ES-I3 (cell line): Measurements from ENCODE around the gene SLMAP.
"Not testable (repeated sequence)": the region's sequence is repeated elsewhere in the genome, so short reads cannot be mapped to it uniquely, and the experiment has no call there.

Experiments used
- H3K36me3 ChIP-seq: 2 replicates; pipeline ENCODE4 v1.6.1; 2013; ENCODE audit warnings: mild to moderate bottlenecking, low read length, control low read depth, moderate library complexity; ENCODE audit not compliant: insufficient read depth
- H3K4me1 ChIP-seq: 2 replicates; pipeline ENCODE4 v1.6.1; 2013; ENCODE audit warnings: mild to moderate bottlenecking, control low read depth, low read length; ENCODE audit not compliant: insufficient read depth
- H3K9ac ChIP-seq: 2 replicates; pipeline ENCODE4 v1.6.1; 2013; ENCODE audit warnings: low read depth, mild to moderate bottlenecking, low read length, moderate library complexity
- H3K9me3 ChIP-seq: 2 replicates; pipeline ENCODE4 v1.6.1; 2013; ENCODE audit warnings: mild to moderate bottlenecking, low read length, moderate library complexity; ENCODE audit not compliant: control insufficient read depth, insufficient read depth

The SLMAP gene

GRCh38 chr3:57793737-57794187, 37.7 kb downstream of the SLMAP start:
- Histone ChIP-seq H3K9me3 (no peaks in the 10 kb centered on the region), H3K9ac (no peak overlapping the region), H3K4me1 (peaks cover under 1% of the 10 kb centered on the region; the same call in 1 of the 2 replicates), H3K36me3 (no peaks in the 10 kb centered on the region)

- Histone ChIP-seq H3K9ac (no peak overlapping the region), H3K9me3 (no peaks in the 10 kb centered on the region), H3K4me1 (no peaks in the 10 kb centered on the region), H3K36me3 (no peaks in the 10 kb centered on the region)
Observed at GRCh38 chr3:57794501-57794900, 38.4 kb downstream of the SLMAP start.

- Histone ChIP-seq H3K9me3 (no peaks in the 10 kb centered on the region), H3K4me1 (no peaks in the 10 kb centered on the region), H3K9ac (no peak overlapping the region), H3K36me3 (no peaks in the 10 kb centered on the region)
Observed at GRCh38 chr3:57794951-57795350, 38.8 kb downstream of the SLMAP start.

DNA sequence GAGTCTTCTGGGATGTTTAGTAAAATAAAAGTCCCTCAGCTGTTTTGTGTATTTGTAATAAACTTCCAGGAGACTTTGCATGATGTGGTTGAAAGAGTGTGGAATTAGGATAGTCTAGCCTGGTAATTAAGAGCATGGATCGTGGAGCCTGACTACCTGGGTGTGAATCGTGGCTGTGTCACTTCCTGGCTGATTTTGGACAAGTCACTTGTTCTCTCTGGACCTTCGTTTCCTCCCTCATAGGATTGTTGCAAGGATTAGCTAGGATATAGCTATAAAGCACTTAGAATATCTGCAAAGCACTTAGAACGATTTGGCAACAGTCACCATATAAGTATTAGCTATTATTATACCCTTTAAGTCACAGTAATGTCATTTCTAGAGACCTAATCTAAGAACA, 40.2 kb downstream of the SLMAP start:
- peaks cover 8% of the 10 kb centered on the region; the same call in 1 of the 2 replicates for H3K4me1 ChIP-seq
- H3K36me3 ChIP-seq, result no peaks in the 10 kb centered on the region
- no peaks in the 10 kb centered on the region for H3K9me3 ChIP-seq
- H3K9ac ChIP-seq, result no peak overlapping the region

DNA sequence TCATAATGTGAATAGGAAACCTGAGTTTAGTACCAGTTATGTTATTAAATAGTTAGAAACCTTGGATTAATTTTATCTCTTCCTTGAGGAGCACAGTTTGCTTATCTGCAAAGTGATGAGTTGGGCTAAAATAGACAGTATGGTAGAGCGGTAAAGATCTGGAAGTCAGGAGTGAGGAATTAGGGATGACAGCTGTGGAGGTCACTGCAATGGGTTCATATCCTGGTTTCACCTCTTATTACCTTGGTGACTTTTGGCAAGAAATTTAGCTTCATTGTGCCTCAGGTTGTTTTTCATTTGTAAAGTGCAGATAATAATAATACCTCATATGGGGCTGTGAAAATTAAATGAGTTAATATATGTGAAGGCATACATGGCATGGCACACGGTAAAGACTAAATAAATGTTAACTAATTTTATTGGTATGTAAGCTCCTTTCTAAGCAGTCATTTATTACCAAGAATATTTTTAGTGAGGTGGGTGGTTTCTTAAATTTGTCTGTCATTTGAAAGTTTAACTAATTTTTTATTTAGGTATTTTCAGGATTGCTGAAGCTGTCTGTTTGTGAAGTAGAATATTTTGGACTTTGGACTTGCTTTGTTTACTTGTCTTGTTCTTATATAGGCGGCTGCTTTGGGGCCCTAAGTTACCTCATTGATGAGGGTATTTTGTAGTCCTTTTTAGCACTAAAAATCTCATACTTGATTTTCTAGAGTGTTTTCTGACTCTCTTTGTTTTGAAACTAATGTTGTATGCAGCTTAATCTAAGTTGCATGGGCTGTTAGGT, 41.8 kb downstream of the SLMAP start:
- Histone ChIP-seq H3K9me3 (no peaks in the 10 kb centered on the region), H3K4me1 (peaks cover 8% of the 10 kb centered on the region; the same call in 1 of the 2 replicates), H3K36me3 (no peaks in the 10 kb centered on the region), H3K9ac (no peak overlapping the region)

DNA sequence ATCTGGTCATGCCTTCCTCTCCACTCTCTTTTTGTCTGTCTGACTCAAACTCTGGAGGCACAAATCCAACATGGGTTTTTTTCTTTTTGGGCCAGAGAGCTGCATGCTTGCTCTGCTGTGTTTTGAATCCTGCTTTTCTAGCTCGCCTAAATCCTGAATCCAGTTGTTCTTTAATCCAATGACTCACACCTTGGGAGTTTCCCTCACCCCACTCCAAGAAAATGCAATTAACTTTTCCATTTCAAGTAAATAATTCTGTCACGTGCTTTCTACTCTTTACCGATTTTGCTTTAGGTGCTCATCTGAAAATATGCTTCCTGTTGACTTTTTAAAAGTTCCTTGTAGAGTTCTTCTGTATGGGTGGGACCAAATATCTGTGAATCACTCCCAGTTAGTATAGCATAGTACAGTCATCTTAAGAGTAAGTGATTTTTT, 47.6 kb downstream of the SLMAP start:
- Histone ChIP-seq H3K36me3 (no peaks in the 10 kb centered on the region), H3K9ac (no peak overlapping the region), H3K4me1 (peaks cover 18% of the 10 kb centered on the region)

GRCh38 chr3:57805266-57805665, 49.2 kb downstream of the SLMAP start:
- Histone ChIP-seq H3K9me3 (no peaks in the 10 kb centered on the region), H3K9ac (no peak overlapping the region), H3K36me3 (no peaks in the 10 kb centered on the region), H3K4me1 (peaks cover 27% of the 10 kb centered on the region)

More for the DNA sequence above, 47.6 kb downstream of the SLMAP start:
- H3K9me3 ChIP-seq, result no peaks in the 10 kb centered on the region

GRCh38 chr3:57805674-57806073, 49.6 kb downstream of the SLMAP start:
- peaks cover 23% of the 10 kb centered on the region for H3K4me1 ChIP-seq
- H3K9ac ChIP-seq, result no peak overlapping the region
- no peaks in the 10 kb centered on the region for H3K9me3 ChIP-seq
- no peaks in the 10 kb centered on the region for H3K36me3 ChIP-seq

- not testable (repeated sequence) for H3K9ac ChIP-seq, H3K36me3 ChIP-seq, H3K9me3 ChIP-seq
- H3K4me1 ChIP-seq, result peaks cover 19% of the 10 kb centered on the region
Observed at GRCh38 chr3:57806195-57806594, 50.1 kb downstream of the SLMAP start.

GRCh38 chr3:57808961-57809608, 53.0 kb downstream of the SLMAP start:
- peaks cover 19% of the 10 kb centered on the region for H3K4me1 ChIP-seq
- no peaks in the 10 kb centered on the region for H3K36me3 ChIP-seq
- H3K9me3 ChIP-seq, result no peaks in the 10 kb centered on the region
- H3K9ac ChIP-seq, result no peak overlapping the region

DNA sequence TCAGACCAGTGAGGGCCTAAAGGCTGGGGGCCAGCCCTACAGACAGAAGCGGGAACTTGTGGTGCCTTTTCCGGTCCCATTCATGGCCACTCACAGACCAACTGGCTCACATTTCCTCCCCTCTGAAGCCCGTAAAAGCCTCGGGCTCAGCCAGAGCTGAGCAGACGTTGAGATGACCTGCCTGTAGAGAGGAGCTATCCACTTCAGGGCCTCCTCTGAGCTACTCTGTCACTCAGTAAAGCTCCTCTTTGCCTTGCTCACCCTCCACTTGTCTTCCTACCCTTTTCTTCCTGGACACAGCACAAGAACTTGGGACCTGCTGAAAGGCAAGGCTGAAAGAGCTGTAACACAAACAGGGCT, 53.5 kb downstream of the SLMAP start:
- Histone ChIP-seq H3K9ac (no peak overlapping the region), H3K4me1 (peaks cover 20% of the 10 kb centered on the region), H3K36me3 (no peaks in the 10 kb centered on the region), H3K9me3 (no peaks in the 10 kb centered on the region)

GRCh38 chr3:57810048-57810447, 53.9 kb downstream of the SLMAP start:
- Histone ChIP-seq H3K9me3 (no peaks in the 10 kb centered on the region), H3K4me1 (peaks cover 21% of the 10 kb centered on the region), H3K36me3 (no peaks in the 10 kb centered on the region), H3K9ac (no peak overlapping the region)

DNA sequence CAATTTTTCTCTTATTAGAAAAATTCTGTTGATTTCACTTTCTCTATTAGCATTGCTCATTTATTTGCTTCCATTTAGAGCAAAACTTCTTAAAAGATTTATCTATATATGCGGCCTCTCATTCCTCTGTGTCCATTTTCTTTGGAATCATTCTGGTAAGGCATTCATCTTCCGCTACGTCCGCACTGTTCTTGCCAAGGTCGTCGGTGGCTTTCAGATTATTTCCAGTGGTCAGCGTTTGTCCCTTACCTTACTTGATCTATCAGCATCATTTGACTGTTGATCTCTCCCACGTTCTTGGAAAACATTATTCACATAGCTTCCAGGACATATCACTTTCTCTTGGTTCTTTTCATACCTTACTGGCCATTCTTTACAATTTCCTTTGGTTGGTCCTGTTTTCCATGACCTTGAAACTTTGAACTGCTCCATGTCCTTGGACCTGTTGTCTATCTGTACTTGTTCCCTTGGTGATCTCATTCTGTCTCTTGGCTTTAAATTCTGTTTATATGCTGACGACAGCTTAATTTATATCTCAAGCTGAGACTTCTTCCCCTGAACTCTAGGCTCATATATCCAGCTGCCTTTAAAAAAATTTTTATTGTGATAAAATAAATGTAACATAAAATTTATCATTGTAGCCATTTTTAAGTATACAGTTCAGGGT, 54.5 kb downstream of the SLMAP start:
- Histone ChIP-seq H3K4me1 (peaks cover 18% of the 10 kb centered on the region), H3K9ac (no peak overlapping the region), H3K36me3 (no peaks in the 10 kb centered on the region), H3K9me3 (no peaks in the 10 kb centered on the region)

DNA sequence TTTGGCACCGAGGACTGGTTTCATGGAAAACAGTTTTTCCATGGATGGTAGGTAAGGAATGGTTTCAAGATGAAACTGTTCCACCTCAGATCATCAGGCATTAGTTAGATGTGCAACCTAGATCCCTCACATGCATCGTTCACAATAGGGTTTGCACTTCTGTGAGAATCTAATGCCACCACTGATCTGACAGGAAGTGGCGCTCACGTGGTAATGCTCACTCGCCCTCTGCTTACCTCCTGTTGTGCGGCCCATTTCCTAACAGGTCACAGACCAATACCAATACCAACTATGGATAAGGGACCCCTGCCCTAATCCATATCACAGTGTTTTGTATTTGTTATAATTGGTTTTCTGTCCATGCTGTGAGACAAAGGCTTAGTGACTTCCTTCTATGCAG, 58.9 kb downstream of the SLMAP start:
- H3K9me3 ChIP-seq, result no peaks in the 10 kb centered on the region
- peaks cover 11% of the 10 kb centered on the region; the same call in 1 of the 2 replicates for H3K4me1 ChIP-seq
- no peak overlapping the region for H3K9ac ChIP-seq
- no peaks in the 10 kb centered on the region for H3K36me3 ChIP-seq
